ENCODE results near the gene DTD1. TPM values are rescaled to one million over a fixed set of nuclear protein-coding genes. Genes with fewer than 3 reads are reported as not detected.
A peak's percentile ranks its signal among the peaks of the same experiment; 100 is the strongest.
"Not testable (repeated sequence)": the region's sequence is repeated elsewhere in the genome, so short reads cannot be mapped to it uniquely, and the experiment has no call there.

The DTD1 gene
- total RNA-seq, 4 donors from 2014 or later: 20.6 to 35.7 (median 26.7) TPM

- TF ChIP-seq CTCF (IDR thresholded peaks at IDR 0.05): no peak
- DNase-seq (ENCODE audit: low spot score): no peak
- ATAC-seq (ENCODE audit: low FRiP score): no peak
These were observed 156.0 kb downstream of the DTD1 start for GRCh38 chr20:18743665-18744440.

- DNase-seq (ENCODE audit: low spot score) (no peak), ATAC-seq (ENCODE audit: low FRiP score) (no peak)
- no peak for TF ChIP-seq CTCF (IDR thresholded peaks at IDR 0.05)
These were observed 159.2 kb downstream of the DTD1 start for GRCh38 chr20:18747090-18747489.

GRCh38 chr20:18748987-18749386, 161.1 kb downstream of the DTD1 start:
- TF ChIP-seq CTCF (IDR thresholded peaks at IDR 0.05): no peak
- DNase-seq (ENCODE audit: low spot score): no peak
- ATAC-seq (ENCODE audit: low FRiP score): no peak

GRCh38 chr20:18749528-18749927, 161.7 kb downstream of the DTD1 start:
- ATAC-seq (ENCODE audit: low FRiP score): peak; percentile 17
- no peak for TF ChIP-seq CTCF (IDR thresholded peaks at IDR 0.05)
- DNase-seq (ENCODE audit: low spot score): no peak

- ATAC-seq (ENCODE audit: low FRiP score) (no peak), DNase-seq (ENCODE audit: low spot score) (no peak)
- TF ChIP-seq CTCF (IDR thresholded peaks at IDR 0.05): no peak
These were observed 162.9 kb downstream of the DTD1 start for GRCh38 chr20:18750735-18751134.

GRCh38 chr20:18754030-18754652, 166.3 kb downstream of the DTD1 start:
- ATAC-seq (ENCODE audit: low FRiP score) (no peak), DNase-seq (ENCODE audit: low spot score) (no peak)
- TF ChIP-seq CTCF (IDR thresholded peaks at IDR 0.05): no peak

- no peak for TF ChIP-seq CTCF (IDR thresholded peaks at IDR 0.05)
- ATAC-seq (ENCODE audit: low FRiP score) (no peak), DNase-seq (ENCODE audit: low spot score) (no peak)
These were observed 166.8 kb downstream of the DTD1 start for GRCh38 chr20:18754653-18755045.

GRCh38 chr20:18760852-18761251, 173.0 kb downstream of the DTD1 start:
- ATAC-seq (ENCODE audit: low FRiP score); DNase-seq (ENCODE audit: low spot score): not testable (repeated sequence)

All from omental fat pad (tissue), 4 donors.